Measurements from ENCODE around the gene NBL1. TPM values are rescaled to one million over a fixed set of nuclear protein-coding genes. Genes with fewer than 3 reads are reported as not detected.

NBL1 gene
- total and polyA plus RNA-seq, 10 of the 15 experiments (the other 5 are each of a cell fraction or from before 2014, with no cell fraction given): 0.13 to 2.4 (median 0.81) TPM; not detected in 1

GRCh38 chr1:19596065-19596713 lies 47.9 kb upstream of the NBL1 start (continued):
- TF ChIP-seq REST (IDR thresholded peaks at IDR 0.05; ENCODE audit: low read depth, low read length): no peak
- no peak for TF ChIP-seq ZNF687 (IDR thresholded peaks at IDR 0.05)
- TF ChIP-seq SMARCA5 (IDR thresholded peaks at IDR 0.05): 0 out of 2 replicates have a peak, but pooled peaks have one; percentile 52
- no peak for TF ChIP-seq YY1 (IDR thresholded peaks at IDR 0.05; ENCODE audit: low read depth, low read length)
- peak; percentile 8; the same call in 1 of the 2 replicates for TF ChIP-seq GATAD2B (conservative IDR thresholded peaks at IDR 0.05; ENCODE audit: low read depth)
- peak; percentile 85 for TF ChIP-seq ZNF24 (IDR thresholded peaks at IDR 0.05)
- TF ChIP-seq NFYA (IDR thresholded peaks at IDR 0.05; ENCODE audit: borderline replicate concordance, low read depth, low read length): no peak
- no peak for TF ChIP-seq PRDM15 (CRISPR knock-in tag; IDR thresholded peaks at IDR 0.05)

Data from GM12878 (cell line).